Measurements from ENCODE around the gene RBMX. TPM values are rescaled to one million over a fixed set of nuclear protein-coding genes. Genes with fewer than 3 reads are reported as not detected.

Gene RBMX
- total RNA-seq, 2 experiments from 2014 or later: 278 to 280 TPM

DNA sequence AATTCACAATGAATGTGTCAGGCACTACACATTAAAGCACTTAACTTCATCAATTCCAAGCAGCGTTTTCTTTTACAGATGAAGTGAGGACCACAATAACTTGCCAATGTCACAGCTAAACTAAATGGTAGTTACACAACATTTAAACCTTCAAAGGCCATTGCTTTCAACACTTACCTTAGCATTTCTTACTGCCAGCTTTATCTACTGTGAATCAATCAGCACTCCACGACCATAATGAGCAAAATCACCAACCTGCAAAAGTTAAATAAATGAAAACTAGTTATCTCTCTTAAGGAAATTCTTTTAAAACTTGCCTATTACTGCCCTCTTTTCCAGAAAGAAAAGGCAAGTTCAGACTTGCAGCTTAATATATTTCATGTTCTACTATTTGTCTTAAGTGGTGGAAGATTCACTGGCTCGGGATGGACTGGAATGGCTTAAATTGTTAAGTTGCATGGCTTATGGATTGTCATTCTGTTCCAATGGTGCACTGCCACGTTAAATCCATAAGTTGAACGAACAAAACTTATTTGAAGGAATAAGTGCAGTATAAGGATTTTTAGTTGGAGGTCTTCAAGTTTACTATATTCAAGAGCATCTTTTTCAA lies 8.3 kb downstream of the RBMX start:
- no peak overlapping the region for H3K4me3 Mint-ChIP-seq
- no peaks in the 10 kb centered on the region for H3K27me3 Mint-ChIP-seq (ENCODE audit: low read depth)
- intact Hi-C loops (cut with micrococcal nuclease): no loop called here
- CTCF ChIA-PET: interaction anchor here (1.1 kb wide), 1 partner anchor 53 kb away, joined by 3 read pairs; no protein-coding TSS in a partner anchor
- H3K36me3 Mint-ChIP-seq (ENCODE audit: low read depth): peaks cover 60% of the 10 kb centered on the region
- H3K27ac Mint-ChIP-seq: peak overlapping the region; percentile 84
- H3K4me1 Mint-ChIP-seq (ENCODE audit: low read depth): peaks cover 53% of the 10 kb centered on the region
- no peaks in the 10 kb centered on the region for H3K9me3 Mint-ChIP-seq
- no peak for DNase-seq

- CTCF ChIA-PET: interaction anchor here (0.6 kb wide), 1 partner anchor 9 kb away, joined by 5 read pairs; no protein-coding TSS in a partner anchor
- Mint-ChIP-seq H3K27me3 (ENCODE audit: low read depth) (no peaks in the 10 kb centered on the region), H3K4me3 (no peak overlapping the region), H3K27ac (peak overlapping the region; percentile 75), H3K4me1 (ENCODE audit: low read depth) (peaks cover 66% of the 10 kb centered on the region), H3K36me3 (ENCODE audit: low read depth) (peaks cover 67% of the 10 kb centered on the region), H3K9me3 (no peaks in the 10 kb centered on the region)
- no peak for DNase-seq
- intact Hi-C loops (cut with micrococcal nuclease): no loop called here
Observed at GRCh38 chrX:136870064-136870463, 10.5 kb downstream of the RBMX start.

- H3K27ac Mint-ChIP-seq: peak overlapping the region; percentile 77
- intact Hi-C loops (cut with micrococcal nuclease): loop anchor here (5.0 kb wide), 2 partner anchors 44 to 156 kb away; no protein-coding TSS in a partner anchor
- peaks cover 58% of the 10 kb centered on the region for H3K36me3 Mint-ChIP-seq (ENCODE audit: low read depth)
- no peaks in the 10 kb centered on the region for H3K27me3 Mint-ChIP-seq (ENCODE audit: low read depth)
- no peak for DNase-seq
- peaks cover 57% of the 10 kb centered on the region for H3K4me1 Mint-ChIP-seq (ENCODE audit: low read depth)
- CTCF ChIA-PET: interaction anchor here (0.5 to 1.0 kb wide), 2 partner anchors 11 to 297 kb away, joined by 3 to 4 read pairs; no protein-coding TSS in a partner anchor
- H3K4me3 Mint-ChIP-seq: no peak overlapping the region
- no peaks in the 10 kb centered on the region for H3K9me3 Mint-ChIP-seq
Observed at GRCh38 chrX:136868283-136869055, 12.1 kb downstream of the RBMX start.

GRCh38 chrX:136867518-136867917 lies 13.0 kb downstream of the RBMX start:
- Mint-ChIP-seq H3K36me3 (ENCODE audit: low read depth) (peaks cover 59% of the 10 kb centered on the region), H3K9me3 (no peaks in the 10 kb centered on the region), H3K27me3 (ENCODE audit: low read depth) (no peaks in the 10 kb centered on the region), H3K27ac (peak overlapping the region; percentile 77), H3K4me3 (no peak overlapping the region), H3K4me1 (ENCODE audit: low read depth) (peaks cover 54% of the 10 kb centered on the region)
- no peak for DNase-seq
- CTCF ChIA-PET: interaction anchor here (0.5 kb wide), 1 partner anchor 10 kb away, joined by 4 read pairs; no protein-coding TSS in a partner anchor
- intact Hi-C loops (cut with micrococcal nuclease): loop anchor here (2.0 to 5.0 kb wide), 3 partner anchors 45 to 155 kb away; partner anchors contain the start of gene ARHGEF6

- intact Hi-C loops (cut with micrococcal nuclease): loop anchor here (2.0 to 5.0 kb wide), 3 partner anchors 45 to 155 kb away; partner anchors contain the start of gene ARHGEF6
- CTCF ChIA-PET: no interaction called here
- no peaks in the 10 kb centered on the region for H3K27me3 Mint-ChIP-seq (ENCODE audit: low read depth)
- H3K9me3 Mint-ChIP-seq: no peaks in the 10 kb centered on the region
- H3K27ac Mint-ChIP-seq: peak overlapping the region; percentile 77
- H3K4me3 Mint-ChIP-seq: no peak overlapping the region
- H3K4me1 Mint-ChIP-seq (ENCODE audit: low read depth): peaks cover 50% of the 10 kb centered on the region
- H3K36me3 Mint-ChIP-seq (ENCODE audit: low read depth): peaks cover 55% of the 10 kb centered on the region
- no peak for DNase-seq
Observed at GRCh38 chrX:136867096-136867491, 13.4 kb downstream of the RBMX start.

GRCh38 chrX:136866337-136867095 lies 14.0 kb downstream of the RBMX start:
- Mint-ChIP-seq H3K4me3 (peak overlapping the region; percentile 32), H3K9me3 (no peaks in the 10 kb centered on the region), H3K4me1 (ENCODE audit: low read depth) (peaks cover 52% of the 10 kb centered on the region), H3K27me3 (ENCODE audit: low read depth) (no peaks in the 10 kb centered on the region), H3K27ac (peak overlapping the region; percentile 87), H3K36me3 (ENCODE audit: low read depth) (peaks cover 55% of the 10 kb centered on the region)
- no peak for DNase-seq
- intact Hi-C loops (cut with micrococcal nuclease): loop anchor here (2.0 to 5.0 kb wide), 3 partner anchors 46 to 154 kb away; partner anchors contain the start of gene ARHGEF6
- CTCF ChIA-PET: no interaction called here

GRCh38 chrX:136865270-136866158 lies 15.0 kb downstream of the RBMX start:
- no peak overlapping the region for H3K4me3 Mint-ChIP-seq
- H3K9me3 Mint-ChIP-seq: no peaks in the 10 kb centered on the region
- H3K36me3 Mint-ChIP-seq (ENCODE audit: low read depth): peaks cover 56% of the 10 kb centered on the region
- CTCF ChIA-PET: no interaction called here
- peaks cover 56% of the 10 kb centered on the region for H3K4me1 Mint-ChIP-seq (ENCODE audit: low read depth)
- DNase-seq: peak; percentile 27
- H3K27ac Mint-ChIP-seq: peak overlapping the region; percentile 87
- intact Hi-C loops (cut with micrococcal nuclease): loop anchor here (2.0 to 5.0 kb wide), 3 partner anchors 47 to 153 kb away; partner anchors contain the start of gene ARHGEF6
- no peaks in the 10 kb centered on the region for H3K27me3 Mint-ChIP-seq (ENCODE audit: low read depth)

DNA sequence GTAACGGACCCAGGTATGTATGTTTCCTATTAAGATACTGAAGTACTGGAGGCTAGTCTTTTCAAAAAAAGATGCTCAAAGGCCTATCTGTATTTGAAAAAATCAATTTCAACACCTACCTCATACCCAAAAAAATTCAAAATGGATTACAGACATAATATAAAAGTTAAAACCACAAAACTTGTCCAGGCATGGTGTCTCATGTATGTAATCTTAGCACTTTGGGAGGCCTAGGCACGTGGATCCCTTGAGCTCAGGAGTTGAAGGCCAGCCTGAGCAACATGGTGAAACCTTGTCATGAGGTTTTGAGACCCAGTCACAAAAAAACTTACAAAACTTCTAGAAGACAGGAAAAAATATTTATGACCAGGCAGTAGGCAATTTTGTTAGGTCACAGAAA lies 16.7 kb downstream of the RBMX start:
- Mint-ChIP-seq H3K36me3 (ENCODE audit: low read depth) (peaks cover 49% of the 10 kb centered on the region), H3K27me3 (ENCODE audit: low read depth) (no peaks in the 10 kb centered on the region), H3K27ac (peak overlapping the region; percentile 65), H3K4me3 (no peak overlapping the region), H3K4me1 (ENCODE audit: low read depth) (peaks cover 53% of the 10 kb centered on the region), H3K9me3 (no peaks in the 10 kb centered on the region)
- intact Hi-C loops (cut with micrococcal nuclease): no loop called here
- DNase-seq: no peak
- CTCF ChIA-PET: no interaction called here

DNA sequence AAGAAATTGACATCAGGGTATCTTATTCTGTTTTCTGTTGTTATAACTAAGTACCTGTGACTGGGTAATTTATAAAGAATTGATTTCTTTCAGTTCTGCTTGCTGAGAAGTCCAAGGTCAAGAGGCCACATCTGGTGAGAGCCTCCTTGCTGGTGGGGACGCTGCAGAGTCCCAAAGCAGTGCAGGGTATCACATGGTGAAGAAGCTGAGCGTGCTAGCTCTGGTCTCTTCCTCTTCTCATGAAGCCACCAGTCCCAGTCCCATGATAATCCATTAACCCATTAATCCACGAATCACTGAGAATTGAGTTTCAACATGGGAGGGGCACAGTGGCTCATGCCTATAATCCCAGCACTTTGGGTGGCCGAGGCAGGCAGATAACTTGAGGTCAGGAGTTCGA lies 18.0 kb downstream of the RBMX start:
- no peak for DNase-seq
- Mint-ChIP-seq H3K27ac (no peak overlapping the region), H3K4me1 (ENCODE audit: low read depth) (peaks cover 53% of the 10 kb centered on the region), H3K27me3 (ENCODE audit: low read depth) (no peaks in the 10 kb centered on the region), H3K36me3 (ENCODE audit: low read depth) (peaks cover 44% of the 10 kb centered on the region), H3K9me3 (no peaks in the 10 kb centered on the region), H3K4me3 (no peak overlapping the region)
- CTCF ChIA-PET: no interaction called here
- intact Hi-C loops (cut with micrococcal nuclease): no loop called here

DNA sequence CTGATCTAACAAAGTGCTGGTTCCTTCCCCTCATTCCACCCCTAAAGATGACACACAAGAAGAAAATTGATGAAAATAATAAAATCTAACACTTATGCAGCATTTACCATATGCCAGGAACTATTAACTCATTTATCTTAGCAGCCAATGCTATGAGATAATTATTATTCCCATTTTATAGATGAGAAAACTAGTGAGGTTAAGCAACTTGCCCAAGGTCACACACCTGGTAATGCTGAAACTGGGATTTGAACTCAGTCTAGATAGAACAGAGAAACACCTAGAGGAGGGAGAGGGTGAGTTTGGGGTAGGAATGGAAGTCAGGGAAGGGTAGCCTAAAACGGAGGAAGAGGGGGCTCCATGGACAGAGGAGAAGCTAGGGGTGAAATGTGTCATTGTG lies 18.6 kb downstream of the RBMX start:
- intact Hi-C loops (cut with micrococcal nuclease): no loop called here
- Mint-ChIP-seq H3K4me1 (ENCODE audit: low read depth) (peaks cover 52% of the 10 kb centered on the region), H3K9me3 (no peaks in the 10 kb centered on the region), H3K27ac (peak overlapping the region; percentile 76), H3K36me3 (ENCODE audit: low read depth) (peaks cover 41% of the 10 kb centered on the region), H3K27me3 (ENCODE audit: low read depth) (no peaks in the 10 kb centered on the region), H3K4me3 (no peak overlapping the region)
- CTCF ChIA-PET: no interaction called here
- no peak for DNase-seq

DNA sequence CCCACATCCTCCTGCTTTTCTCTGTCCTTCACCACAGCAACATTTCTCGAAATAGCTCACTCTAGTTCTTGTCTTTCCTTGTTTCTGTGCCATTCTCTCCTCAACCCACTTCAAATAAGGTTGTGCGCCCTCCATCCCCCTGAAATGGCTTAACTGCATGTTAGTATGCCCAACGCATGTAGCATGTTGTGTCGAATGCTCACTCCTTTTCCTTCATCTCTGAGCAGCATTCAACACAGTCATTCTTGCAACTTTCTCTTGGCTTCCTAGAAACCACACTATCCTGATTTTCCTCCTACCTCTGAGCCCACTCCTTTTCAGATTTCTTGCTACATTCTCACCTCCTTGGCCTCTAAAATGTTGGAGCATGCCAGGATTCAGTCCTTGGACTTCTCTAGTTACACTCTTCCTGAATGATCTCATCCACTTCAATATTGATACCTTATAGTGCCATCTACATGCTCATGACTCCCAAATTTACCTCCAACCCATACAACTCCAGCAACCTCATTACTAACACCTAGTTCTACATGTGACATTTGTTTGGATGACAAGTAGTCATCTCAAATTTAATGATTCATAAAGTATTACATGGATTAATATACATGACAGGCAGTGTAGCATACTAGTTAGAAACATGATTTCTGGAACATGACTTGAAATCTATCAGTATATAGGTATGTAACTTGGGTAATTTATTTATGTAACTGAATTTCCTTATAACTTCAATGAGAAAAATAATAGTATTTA lies 22.3 kb downstream of the RBMX start:
- H3K36me3 Mint-ChIP-seq (ENCODE audit: low read depth): peaks cover 37% of the 10 kb centered on the region

More for the DNA sequence above, 22.3 kb downstream of the RBMX start:
- H3K27me3 Mint-ChIP-seq (ENCODE audit: low read depth): no peaks in the 10 kb centered on the region
- H3K4me1 Mint-ChIP-seq (ENCODE audit: low read depth): peaks cover 35% of the 10 kb centered on the region
- peak overlapping the region; percentile 43 for H3K27ac Mint-ChIP-seq
- no peaks in the 10 kb centered on the region for H3K9me3 Mint-ChIP-seq
- no peak overlapping the region for H3K4me3 Mint-ChIP-seq
- intact Hi-C loops (cut with micrococcal nuclease): no loop called here
- CTCF ChIA-PET: interaction anchor here (0.6 kb wide), 2 partner anchors 80 to 107 kb away, joined by 3 to 5 read pairs; no protein-coding TSS in a partner anchor
- DNase-seq: no peak
